GM18951 (cell line): ENCODE measurements around the gene TTC16.

Experiments
- POLR2A ChIP-seq: IDR thresholded peaks from 4 replicates; pipeline ENCODE4 v1.6.1; 2011; ENCODE audit warnings: mild to moderate bottlenecking; ENCODE audit not compliant: insufficient read length, insufficient read depth; ENCODE audit errors: extremely low read depth
- in situ Hi-C: fragments of 300-500 bp; cut with MboI; formaldehyde crosslinking; loops from one replicate; pipeline ENCODE4 v1.12.0; 2022; ENCODE audit warnings: low sequenced_read_pairs, mixed read lengths, inconsistent platforms; ENCODE audit not compliant: unreplicated experiment

TTC16 gene

DNA sequence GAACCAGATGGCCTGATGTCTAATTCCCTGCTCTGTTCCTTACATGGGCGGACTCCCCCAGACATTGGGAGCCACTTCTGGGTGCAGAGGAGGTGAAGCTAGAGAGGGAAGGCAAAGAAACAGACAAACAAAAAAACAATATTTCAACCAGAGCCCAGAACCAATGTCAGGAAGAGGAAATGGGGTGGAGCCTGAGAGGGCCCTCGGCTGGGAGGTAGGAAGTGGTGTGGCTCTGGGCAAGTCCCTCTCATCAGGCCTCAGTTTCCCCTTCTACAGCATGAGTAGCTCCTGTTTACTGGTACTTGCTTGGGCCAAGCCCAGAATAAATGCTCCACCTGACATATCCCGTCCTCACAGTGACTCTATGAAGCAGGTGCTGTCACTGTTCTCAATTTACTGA, 51.5 kb downstream of the TTC16 start:
- in situ Hi-C loops, result no loop called here
- TF ChIP-seq POLR2A, result no peak

- in situ Hi-C loops, result no loop called here
- no peak for TF ChIP-seq POLR2A
Observed at GRCh38 chr9:127767909-127768331, 52.0 kb downstream of the TTC16 start.

DNA sequence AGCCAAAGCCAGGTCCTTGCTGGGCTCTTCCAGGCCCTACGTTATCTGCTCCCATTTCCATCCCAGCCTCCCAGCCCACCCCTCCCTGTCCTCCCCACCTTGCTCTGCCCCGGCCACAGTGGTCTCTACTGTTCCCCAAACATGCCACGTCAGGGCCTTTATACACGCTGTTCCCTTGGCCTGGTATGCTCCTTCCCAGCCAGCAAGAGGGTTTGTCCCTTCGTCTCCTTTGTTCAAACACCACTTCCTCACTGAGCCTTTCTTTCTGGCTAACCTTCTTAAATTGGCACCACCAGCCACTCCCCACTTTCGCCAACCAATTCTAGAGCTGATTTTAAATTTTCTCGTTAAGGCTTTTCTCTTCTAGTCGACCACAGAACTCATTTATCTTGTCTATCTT, 52.8 kb downstream of the TTC16 start:
- TF ChIP-seq POLR2A, result no peak
- in situ Hi-C loops, result no loop called here

- in situ Hi-C loops, result no loop called here
- TF ChIP-seq POLR2A, result no peak
Observed at GRCh38 chr9:127769101-127769500, 53.2 kb downstream of the TTC16 start.

DNA sequence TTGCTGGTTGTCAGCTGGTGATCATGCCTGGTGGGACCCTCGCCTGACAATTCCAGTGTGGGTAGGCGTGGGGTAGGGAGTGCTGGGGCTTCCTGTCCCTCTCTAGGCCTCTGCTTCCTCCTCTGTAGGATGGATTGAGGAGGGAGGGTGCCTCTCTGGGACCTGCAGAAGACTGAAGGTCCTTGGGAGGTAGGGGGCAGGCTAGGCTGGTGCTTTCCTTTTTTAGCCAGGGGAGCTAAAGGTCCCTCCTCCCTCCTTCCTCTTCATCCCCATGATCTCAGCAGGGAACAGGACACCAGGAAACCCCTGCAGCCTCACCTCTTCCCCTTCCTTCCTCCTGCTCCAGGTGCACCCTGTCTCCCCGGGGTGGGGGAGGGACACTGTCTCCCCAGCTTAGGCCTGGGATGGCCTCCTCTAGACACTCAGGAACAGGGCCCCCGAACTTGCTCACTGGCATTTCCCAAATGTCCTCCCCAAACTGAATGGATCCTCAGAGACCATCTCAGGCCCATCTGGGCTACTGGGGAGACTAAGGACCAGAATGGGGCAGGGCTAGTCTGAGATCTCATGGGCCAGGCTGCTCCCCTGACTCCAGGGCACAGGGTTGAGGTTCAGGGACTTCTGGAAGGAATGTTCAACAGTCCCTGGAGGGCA, 54.2 kb downstream of the TTC16 start:
- in situ Hi-C loops, result no loop called here
- TF ChIP-seq POLR2A, result no peak

- in situ Hi-C loops, result no loop called here
Observed at GRCh38 chr9:127770583-127770904, 54.7 kb downstream of the TTC16 start.

GRCh38 chr9:127770905-127771569, 55.2 kb downstream of the TTC16 start:
- peak; percentile 36 for TF ChIP-seq POLR2A
- in situ Hi-C loops, result no loop called here

More at GRCh38 chr9:127770583-127770904, 54.7 kb downstream of the TTC16 start:
- TF ChIP-seq POLR2A, result no peak

- in situ Hi-C loops, result no loop called here
Observed at GRCh38 chr9:127771570-127772189, 55.8 kb downstream of the TTC16 start.

DNA sequence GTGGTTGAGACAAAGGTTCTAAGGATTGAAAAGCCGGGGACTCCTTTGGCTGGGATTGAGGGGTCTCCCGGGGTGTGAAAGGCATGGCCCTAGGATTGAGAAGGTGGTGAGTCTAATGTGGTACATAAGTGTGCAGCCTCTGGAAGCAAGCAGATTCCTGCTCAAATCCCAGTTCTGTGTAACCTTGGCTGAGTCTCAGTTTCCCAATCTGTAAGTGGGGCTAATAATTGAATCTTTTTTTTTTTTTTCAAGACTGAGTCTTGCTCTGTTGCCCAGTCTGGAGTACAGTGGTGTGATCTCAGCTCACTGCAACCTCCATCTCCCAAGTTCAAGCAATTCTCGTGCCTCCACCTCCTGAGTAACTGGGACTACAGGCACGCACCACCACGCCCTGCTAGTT, 56.7 kb downstream of the TTC16 start:
- in situ Hi-C loops, result no loop called here
- TF ChIP-seq POLR2A, result no peak

More at GRCh38 chr9:127771570-127772189, 55.8 kb downstream of the TTC16 start:
- no peak for TF ChIP-seq POLR2A

DNA sequence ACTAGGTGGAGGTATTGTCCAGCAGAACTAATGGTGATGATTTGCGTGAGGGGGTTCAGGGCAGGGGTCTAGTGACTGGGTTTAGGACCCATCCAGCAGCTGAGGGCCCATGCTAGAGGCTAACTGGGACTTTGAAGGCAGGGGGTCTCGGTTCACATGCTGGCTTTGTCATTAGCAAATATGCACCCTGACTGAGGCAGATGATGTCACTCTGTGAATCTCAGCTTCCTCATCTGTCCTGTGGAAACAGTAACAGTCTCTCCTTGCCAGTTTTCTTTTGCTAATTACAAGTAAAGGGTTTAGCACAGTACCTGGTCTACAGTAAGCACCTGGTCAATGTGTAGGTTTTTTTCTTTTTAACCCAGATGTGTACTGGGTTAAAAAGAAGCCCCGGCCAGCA, 57.4 kb downstream of the TTC16 start:
- in situ Hi-C loops, result no loop called here
- no peak for TF ChIP-seq POLR2A

GRCh38 chr9:127773981-127774380, 58.1 kb downstream of the TTC16 start:
- TF ChIP-seq POLR2A, result no peak
- in situ Hi-C loops, result no loop called here

DNA sequence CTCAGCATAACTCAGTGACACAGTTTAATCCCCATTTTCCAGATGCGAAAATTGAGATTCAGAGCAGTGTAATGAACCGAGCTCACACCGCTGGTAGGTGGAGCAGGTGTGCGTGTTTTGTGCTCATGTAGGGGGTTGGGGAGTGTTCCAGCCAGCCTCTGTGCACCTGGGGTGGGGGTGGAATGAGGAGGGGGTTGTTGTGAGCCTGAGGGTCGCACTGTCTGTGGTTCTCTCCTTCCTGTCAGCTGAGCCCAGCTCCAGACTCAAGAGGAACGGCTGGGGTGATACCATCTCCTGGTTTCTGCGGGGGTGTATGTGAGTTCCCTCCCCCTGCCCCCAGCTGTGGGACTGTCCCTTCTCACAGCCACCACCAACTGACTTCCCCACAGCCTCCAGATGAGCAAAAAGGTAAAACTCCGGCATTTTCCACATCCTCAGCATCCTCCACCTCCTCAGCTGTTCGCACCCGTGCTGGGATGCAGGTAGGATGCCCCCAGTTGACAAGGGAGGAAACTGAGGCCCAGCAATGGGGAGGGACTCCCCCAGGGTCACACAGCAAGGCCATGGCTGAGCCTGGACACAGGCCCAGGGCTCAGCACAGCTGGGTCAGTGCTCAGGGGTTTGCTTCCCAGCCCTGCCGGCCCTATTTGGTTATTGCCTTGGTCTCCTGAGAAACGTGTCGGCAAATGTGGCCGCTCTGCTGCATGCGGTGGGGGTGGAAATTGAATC, 60.5 kb downstream of the TTC16 start:
- in situ Hi-C loops, result no loop called here
- TF ChIP-seq POLR2A, result peak; percentile 42

- in situ Hi-C loops, result no loop called here
- peak; percentile 3 for TF ChIP-seq POLR2A
Observed at GRCh38 chr9:127776924-127777289, 61.0 kb downstream of the TTC16 start.
